ENCODE measurements around the gene CPNE4. TPM values are rescaled to one million over a fixed set of nuclear protein-coding genes. Genes with fewer than 3 reads are reported as not detected.

CPNE4 gene
- total RNA-seq, 2 donors from 2014 or later: 0.16 TPM; not detected in 1

DNA sequence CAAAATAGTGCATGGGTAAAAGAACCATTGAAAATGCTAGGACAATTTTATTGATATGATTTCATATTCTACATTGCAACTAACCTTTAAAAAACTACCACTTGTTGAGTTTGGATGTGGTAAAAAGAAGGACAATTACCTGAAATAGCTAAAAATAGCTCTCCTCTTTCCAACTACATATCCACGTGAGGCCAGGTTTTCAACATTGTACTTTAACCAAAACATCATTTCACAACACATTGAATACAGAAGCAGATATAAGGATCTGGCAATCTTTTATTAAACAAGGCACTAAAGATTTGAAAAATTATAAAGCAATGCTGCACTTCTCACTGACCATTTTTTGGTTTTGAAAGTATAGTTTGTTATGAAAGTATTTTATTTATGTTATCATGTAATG is 504.0 kb downstream of the CPNE4 start:
- TF ChIP-seq, protein P1, sequence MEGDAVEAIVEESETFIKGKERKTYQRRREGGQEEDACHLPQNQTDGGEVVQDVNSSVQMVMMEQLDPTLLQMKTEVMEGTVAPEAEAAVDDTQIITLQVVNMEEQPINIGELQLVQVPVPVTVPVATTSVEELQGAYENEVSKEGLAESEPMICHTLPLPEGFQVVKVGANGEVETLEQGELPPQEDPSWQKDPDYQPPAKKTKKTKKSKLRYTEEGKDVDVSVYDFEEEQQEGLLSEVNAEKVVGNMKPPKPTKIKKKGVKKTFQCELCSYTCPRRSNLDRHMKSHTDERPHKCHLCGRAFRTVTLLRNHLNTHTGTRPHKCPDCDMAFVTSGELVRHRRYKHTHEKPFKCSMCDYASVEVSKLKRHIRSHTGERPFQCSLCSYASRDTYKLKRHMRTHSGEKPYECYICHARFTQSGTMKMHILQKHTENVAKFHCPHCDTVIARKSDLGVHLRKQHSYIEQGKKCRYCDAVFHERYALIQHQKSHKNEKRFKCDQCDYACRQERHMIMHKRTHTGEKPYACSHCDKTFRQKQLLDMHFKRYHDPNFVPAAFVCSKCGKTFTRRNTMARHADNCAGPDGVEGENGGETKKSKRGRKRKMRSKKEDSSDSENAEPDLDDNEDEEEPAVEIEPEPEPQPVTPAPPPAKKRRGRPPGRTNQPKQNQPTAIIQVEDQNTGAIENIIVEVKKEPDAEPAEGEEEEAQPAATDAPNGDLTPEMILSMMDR (IDR thresholded peaks at IDR 0.05): no peak
- intact Hi-C loops (cut with DNase I): no loop called here
- Histone ChIP-seq H3K9me3 (no peaks in the 10 kb centered on the region), H3K36me3 (no peaks in the 10 kb centered on the region), H3K27ac (no peak overlapping the region), H3K9ac (ENCODE audit: low read depth in 2 of 2, low read length in 2 of 2) (no peak overlapping the region), H3K27me3 (no peaks in the 10 kb centered on the region), H3K4me1 (no peaks in the 10 kb centered on the region), H3K4me3 (no peak overlapping the region)
- DNase-seq: no peak

DNA sequence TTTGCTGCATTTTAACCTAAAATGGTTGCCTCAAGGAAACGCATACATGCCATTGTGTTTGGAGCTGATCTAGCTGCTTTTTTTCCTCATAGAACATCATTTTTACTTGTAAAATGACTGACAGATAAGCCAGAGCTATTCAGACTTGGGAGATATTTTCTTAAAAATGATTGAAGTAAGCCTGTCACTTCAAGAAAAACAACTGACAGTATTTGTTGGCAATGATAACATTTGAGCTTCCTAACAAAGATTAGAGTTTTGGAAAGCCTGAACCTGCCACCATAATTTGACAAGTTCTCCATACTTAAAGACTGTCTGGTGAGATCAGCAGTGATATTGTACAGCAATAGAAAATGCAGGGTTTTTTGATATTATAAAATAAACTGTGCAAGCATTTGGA is 504.4 kb downstream of the CPNE4 start:
- TF ChIP-seq, protein P1 (IDR thresholded peaks at IDR 0.05): no peak
- Histone ChIP-seq H3K9ac (ENCODE audit: low read depth in 2 of 2, low read length in 2 of 2) (no peak overlapping the region), H3K27me3 (no peaks in the 10 kb centered on the region), H3K4me3 (no peak overlapping the region), H3K9me3 (no peaks in the 10 kb centered on the region), H3K27ac (no peak overlapping the region), H3K4me1 (no peaks in the 10 kb centered on the region), H3K36me3 (no peaks in the 10 kb centered on the region)
- DNase-seq: no peak
- intact Hi-C loops (cut with DNase I): no loop called here

DNA sequence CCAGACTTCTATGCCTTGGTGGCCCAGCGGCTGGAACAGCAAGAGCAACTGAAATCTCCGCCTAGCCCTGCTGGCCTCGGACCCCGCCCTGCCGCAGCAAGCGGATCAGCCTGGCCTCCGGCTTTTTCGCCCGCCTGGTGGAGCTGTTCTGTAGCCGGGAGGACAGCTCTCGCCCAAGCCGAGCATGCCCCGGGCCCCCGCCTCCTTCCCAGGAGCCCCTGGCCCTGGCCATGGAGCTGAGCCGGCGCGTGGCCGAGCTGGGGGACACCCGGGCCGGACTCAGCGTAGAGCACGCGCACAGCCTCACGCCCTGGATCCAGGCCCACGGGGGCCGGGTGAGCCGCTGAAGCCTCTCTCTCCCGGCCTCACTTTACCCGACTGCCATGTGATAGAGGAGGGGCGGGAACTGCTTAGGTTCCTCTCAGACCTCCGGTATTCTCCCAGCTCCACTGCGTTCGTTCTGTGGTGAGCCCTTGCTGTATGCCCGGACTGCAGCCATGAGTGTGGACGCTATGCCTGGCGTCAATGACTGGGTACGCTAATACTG is 507.9 kb downstream of the CPNE4 start:
- H3K36me3 ChIP-seq: no peaks in the 10 kb centered on the region
- H3K27ac ChIP-seq: no peak overlapping the region
- peak overlapping the region in 1 of 2 donors; percentile 12 for H3K9ac ChIP-seq (ENCODE audit: low read depth in 2 of 2, low read length in 2 of 2)
- H3K27me3 ChIP-seq: no peaks in the 10 kb centered on the region
- H3K9me3 ChIP-seq: no peaks in the 10 kb centered on the region
- no peaks in the 10 kb centered on the region for H3K4me1 ChIP-seq
- DNase-seq: peak; percentile 20
- TF ChIP-seq, protein P1 (IDR thresholded peaks at IDR 0.05): no peak
- intact Hi-C loops (cut with DNase I): no loop called here
- H3K4me3 ChIP-seq: no peak overlapping the region

DNA sequence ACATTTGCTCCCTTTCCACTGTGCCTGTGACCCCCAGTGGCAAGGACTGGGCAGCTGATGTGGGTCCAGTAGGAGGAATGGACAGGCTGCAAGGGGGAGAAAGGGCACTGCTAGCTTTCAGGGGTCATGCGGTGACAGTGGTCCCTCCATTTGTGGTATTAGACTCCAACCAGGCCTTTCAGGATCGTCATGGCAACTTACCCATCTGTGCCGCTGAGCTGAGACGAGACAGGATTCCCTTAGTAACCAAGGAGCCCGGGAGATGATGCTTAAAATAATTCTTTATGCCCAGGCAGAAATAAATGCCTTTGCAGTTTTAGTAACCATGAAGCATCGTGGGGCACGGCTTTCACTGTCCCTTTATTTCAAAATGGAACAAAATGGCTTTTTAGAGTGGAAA is 516.1 kb downstream of the CPNE4 start:
- Histone ChIP-seq H3K36me3 (no peaks in the 10 kb centered on the region), H3K9ac (ENCODE audit: low read depth in 2 of 2, low read length in 2 of 2) (no peak overlapping the region), H3K27me3 (no peaks in the 10 kb centered on the region), H3K9me3 (no peaks in the 10 kb centered on the region), H3K4me1 (no peaks in the 10 kb centered on the region), H3K4me3 (no peak overlapping the region), H3K27ac (no peak overlapping the region)
- intact Hi-C loops (cut with DNase I): no loop called here
- TF ChIP-seq, protein P1 (IDR thresholded peaks at IDR 0.05): no peak
- no peak for DNase-seq

DNA sequence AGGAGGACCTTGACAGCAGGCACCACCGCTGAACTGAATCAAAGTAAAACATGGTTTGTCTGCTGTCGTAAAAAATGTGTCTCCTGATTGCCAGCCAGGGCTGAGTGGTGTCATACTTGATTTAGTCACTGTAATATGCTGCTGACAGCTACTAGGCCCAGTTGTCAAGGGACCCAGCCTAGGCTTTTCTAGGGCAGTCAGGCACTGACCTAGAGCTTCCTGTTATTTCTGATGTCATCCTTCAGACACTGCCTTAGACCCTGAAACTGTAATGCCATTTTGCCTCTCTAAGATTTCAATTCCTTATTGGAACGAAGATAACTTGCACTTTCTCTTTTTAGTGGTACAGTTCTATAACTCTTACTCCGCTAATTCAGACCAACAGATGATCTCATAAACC is 529.4 kb downstream of the CPNE4 start:
- no peaks in the 10 kb centered on the region for H3K27me3 ChIP-seq
- H3K4me3 ChIP-seq: no peak overlapping the region
- intact Hi-C loops (cut with DNase I): no loop called here
- H3K9me3 ChIP-seq: no peaks in the 10 kb centered on the region
- no peak for DNase-seq
- H3K27ac ChIP-seq: no peak overlapping the region
- no peaks in the 10 kb centered on the region for H3K36me3 ChIP-seq
- TF ChIP-seq, protein P1 (IDR thresholded peaks at IDR 0.05): no peak
- H3K9ac ChIP-seq (ENCODE audit: low read depth in 2 of 2, low read length in 2 of 2): no peak overlapping the region
- H3K4me1 ChIP-seq: peaks cover 4% of the 10 kb centered on the region
